ENCODE results near the gene PIEZO2.

PIEZO2 gene

DNA sequence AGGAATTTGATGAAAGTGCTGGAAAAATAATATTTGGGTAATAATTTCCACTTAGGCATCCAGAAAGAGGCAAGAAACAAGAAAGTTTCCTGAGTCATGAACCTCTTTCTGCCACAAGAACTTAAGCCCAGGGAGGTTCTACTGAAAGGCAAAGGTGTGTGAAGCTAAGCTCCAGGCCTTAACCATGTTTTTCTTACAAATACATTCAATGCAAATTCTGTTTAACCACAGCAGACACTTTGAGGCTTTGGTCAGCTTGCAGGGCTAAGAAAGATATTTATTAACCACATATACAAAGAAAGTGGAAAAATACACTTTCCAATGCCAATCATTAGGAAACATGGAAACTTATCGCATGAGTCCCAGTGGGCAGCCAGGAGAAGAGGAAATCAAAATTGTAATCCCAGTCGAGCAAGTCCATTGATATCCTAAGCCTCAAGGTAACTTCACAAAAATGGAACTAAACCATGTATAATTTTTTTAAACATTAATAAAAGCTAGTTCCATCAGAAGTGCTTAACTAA, 68.3 kb downstream of the PIEZO2 start:
- Histone ChIP-seq H3K4me1 (ENCODE audit: insufficient read depth, low read length) (no peaks in the 10 kb centered on the region), H3K9ac (ENCODE audit: low read length) (no peak overlapping the region), H3K4me3 (ENCODE audit: low read depth in 1 of 2, low read length in 2 of 2) (no peak overlapping the region)

DNA sequence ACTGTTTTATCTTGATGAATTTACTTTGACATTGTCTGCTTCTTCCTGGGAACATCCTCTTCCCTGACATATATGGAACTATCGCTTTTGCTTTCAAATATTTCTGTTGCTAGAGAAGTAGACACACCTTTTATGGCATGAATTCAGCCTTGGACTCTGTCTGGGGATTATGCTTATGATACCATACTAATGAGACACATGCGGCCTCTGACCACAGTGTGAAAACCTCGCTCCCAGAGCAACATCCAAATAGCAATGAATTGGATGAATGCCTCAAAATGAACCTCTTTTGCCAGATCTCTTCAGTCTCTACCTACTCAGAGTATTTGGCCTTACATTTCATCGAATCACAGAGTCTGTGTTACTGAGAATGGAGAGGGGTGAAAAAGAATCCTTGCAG, 70.9 kb downstream of the PIEZO2 start:
- no peaks in the 10 kb centered on the region for H3K27me3 ChIP-seq (ENCODE audit: control insufficient read depth in 1 of 2, insufficient read depth in 2 of 2, low read length in 2 of 2)
- H3K9ac ChIP-seq (ENCODE audit: low read length): no peak overlapping the region
- no peaks in the 10 kb centered on the region for H3K4me1 ChIP-seq (ENCODE audit: insufficient read depth, low read length)
- no peak overlapping the region for H3K4me3 ChIP-seq (ENCODE audit: low read depth in 1 of 2, low read length in 2 of 2)
- H3K9me3 ChIP-seq (ENCODE audit: low read length): no peaks in the 10 kb centered on the region
- H3K27ac ChIP-seq (ENCODE audit: low read depth, low read length): no peak overlapping the region
- no peaks in the 10 kb centered on the region for H3K36me3 ChIP-seq (ENCODE audit: insufficient read depth, low read length)

More for the DNA sequence above, 68.3 kb downstream of the PIEZO2 start:
- H3K27ac ChIP-seq (ENCODE audit: low read depth, low read length): no peak overlapping the region
- no peaks in the 10 kb centered on the region for H3K27me3 ChIP-seq (ENCODE audit: control insufficient read depth in 1 of 2, insufficient read depth in 2 of 2, low read length in 2 of 2)
- H3K9me3 ChIP-seq (ENCODE audit: low read length): no peaks in the 10 kb centered on the region
- no peaks in the 10 kb centered on the region for H3K36me3 ChIP-seq (ENCODE audit: insufficient read depth, low read length)

DNA sequence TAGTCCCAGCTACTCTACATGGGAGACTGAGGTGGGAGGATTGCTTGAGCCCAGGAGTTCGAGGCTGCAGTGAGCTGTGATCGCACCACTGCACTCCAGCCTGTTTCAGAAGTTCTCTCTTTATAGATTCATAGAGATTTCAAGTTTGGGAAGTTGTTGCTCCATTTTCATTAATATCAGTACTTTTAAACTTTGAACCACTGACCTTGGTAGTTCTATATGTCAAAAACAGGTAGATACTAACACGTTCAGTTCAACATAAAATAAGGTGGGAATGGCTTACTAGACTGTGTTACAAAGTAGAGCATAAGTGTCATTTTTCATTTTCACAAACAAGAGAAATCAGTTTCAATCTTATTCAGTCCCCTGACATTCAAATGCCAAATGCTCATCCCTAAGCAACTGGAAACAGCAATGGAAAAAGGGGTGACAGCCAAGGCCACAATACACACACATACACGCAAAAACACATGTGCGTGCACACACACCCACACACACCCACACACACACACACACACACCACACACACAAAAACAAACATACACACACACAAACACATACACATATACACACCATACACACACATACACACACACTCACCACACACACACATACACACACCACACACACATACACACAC, 71.7 kb downstream of the PIEZO2 start:
- no peak overlapping the region for H3K27ac ChIP-seq (ENCODE audit: low read depth, low read length)

DNA sequence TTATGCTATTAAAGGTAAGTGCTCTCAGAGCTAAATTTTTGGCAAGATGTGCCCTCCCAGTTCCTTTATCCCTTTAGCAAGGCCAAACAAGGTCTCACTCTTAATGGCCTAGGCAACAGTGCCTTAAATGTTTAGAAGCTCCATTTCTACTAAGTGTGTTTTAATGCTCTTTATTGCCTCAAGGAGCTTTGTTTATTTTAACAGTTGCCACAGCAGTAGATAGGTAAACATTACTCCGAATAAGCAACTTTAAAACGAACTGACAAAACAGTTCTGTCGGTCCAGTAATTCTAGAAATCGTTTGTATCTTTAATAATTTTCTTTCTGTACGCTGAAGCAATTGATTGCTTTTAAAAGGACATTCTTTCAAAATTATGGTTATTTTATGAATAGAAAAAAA, 74.5 kb downstream of the PIEZO2 start:
- H3K9me3 ChIP-seq (ENCODE audit: low read length): no peaks in the 10 kb centered on the region
- no peaks in the 10 kb centered on the region for H3K4me1 ChIP-seq (ENCODE audit: insufficient read depth, low read length)
- H3K27me3 ChIP-seq (ENCODE audit: control insufficient read depth in 1 of 2, insufficient read depth in 2 of 2, low read length in 2 of 2): no peaks in the 10 kb centered on the region
- no peak overlapping the region for H3K4me3 ChIP-seq (ENCODE audit: low read depth in 1 of 2, low read length in 2 of 2)
- no peak overlapping the region for H3K27ac ChIP-seq (ENCODE audit: low read depth, low read length)
- H3K9ac ChIP-seq (ENCODE audit: low read length): no peak overlapping the region
- no peaks in the 10 kb centered on the region for H3K36me3 ChIP-seq (ENCODE audit: insufficient read depth, low read length)

More for the DNA sequence above, 71.7 kb downstream of the PIEZO2 start:
- Histone ChIP-seq H3K4me3 (ENCODE audit: low read depth in 1 of 2, low read length in 2 of 2) (no peak overlapping the region), H3K9me3 (ENCODE audit: low read length) (no peaks in the 10 kb centered on the region), H3K9ac (ENCODE audit: low read length) (no peak overlapping the region), H3K27me3 (ENCODE audit: control insufficient read depth in 1 of 2, insufficient read depth in 2 of 2, low read length in 2 of 2) (no peaks in the 10 kb centered on the region), H3K4me1 (ENCODE audit: insufficient read depth, low read length) (no peaks in the 10 kb centered on the region), H3K36me3 (ENCODE audit: insufficient read depth, low read length) (no peaks in the 10 kb centered on the region)

DNA sequence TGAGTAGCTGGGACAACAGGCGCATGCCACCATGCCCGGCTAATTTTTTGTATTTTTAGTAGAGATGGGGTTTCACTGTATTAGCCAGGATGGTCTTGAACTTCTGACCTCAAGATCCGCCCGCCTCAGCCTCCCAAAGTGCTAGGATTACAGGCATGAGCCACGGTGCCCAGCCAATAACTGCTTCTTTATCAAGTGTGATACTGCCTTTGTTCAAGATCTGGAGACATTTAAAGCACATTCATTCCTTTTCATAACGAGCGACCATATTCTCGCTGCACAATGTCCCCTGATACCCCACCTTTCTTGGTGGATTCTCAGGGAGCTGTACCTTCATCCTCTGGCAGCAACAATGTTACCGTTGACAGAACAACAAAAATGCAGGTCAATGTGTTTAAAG, 75.4 kb downstream of the PIEZO2 start:
- no peak overlapping the region for H3K9ac ChIP-seq (ENCODE audit: low read length)
- H3K36me3 ChIP-seq (ENCODE audit: insufficient read depth, low read length): no peaks in the 10 kb centered on the region
- no peak overlapping the region for H3K4me3 ChIP-seq (ENCODE audit: low read depth in 1 of 2, low read length in 2 of 2)
- H3K9me3 ChIP-seq (ENCODE audit: low read length): no peaks in the 10 kb centered on the region
- H3K4me1 ChIP-seq (ENCODE audit: insufficient read depth, low read length): no peaks in the 10 kb centered on the region
- H3K27me3 ChIP-seq (ENCODE audit: control insufficient read depth in 1 of 2, insufficient read depth in 2 of 2, low read length in 2 of 2): no peaks in the 10 kb centered on the region
- no peak overlapping the region for H3K27ac ChIP-seq (ENCODE audit: low read depth, low read length)

DNA sequence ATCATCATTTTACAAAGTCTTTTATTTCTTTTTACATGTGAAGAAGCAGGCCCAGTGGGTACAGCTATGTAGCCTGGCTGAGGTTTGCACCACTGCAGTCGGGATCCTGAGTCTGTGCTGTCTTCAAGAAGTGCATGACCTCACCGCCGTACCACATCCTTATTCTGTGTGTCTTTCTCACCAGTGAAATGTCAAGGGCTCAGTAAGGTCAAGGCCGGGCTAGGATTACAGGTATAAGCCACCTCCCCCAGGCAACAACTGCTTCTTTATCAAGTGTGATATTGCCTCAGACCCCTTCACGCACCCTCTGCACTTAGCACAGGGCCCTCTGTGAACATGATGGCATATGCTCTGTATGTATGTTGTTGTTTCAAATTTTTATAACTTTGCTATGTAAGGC, 76.7 kb downstream of the PIEZO2 start:
- no peaks in the 10 kb centered on the region for H3K36me3 ChIP-seq (ENCODE audit: insufficient read depth, low read length)
- no peak overlapping the region for H3K4me3 ChIP-seq (ENCODE audit: low read depth in 1 of 2, low read length in 2 of 2)
- no peaks in the 10 kb centered on the region for H3K9me3 ChIP-seq (ENCODE audit: low read length)
- no peaks in the 10 kb centered on the region for H3K27me3 ChIP-seq (ENCODE audit: control insufficient read depth in 1 of 2, insufficient read depth in 2 of 2, low read length in 2 of 2)
- H3K9ac ChIP-seq (ENCODE audit: low read length): no peak overlapping the region
- no peak overlapping the region for H3K27ac ChIP-seq (ENCODE audit: low read depth, low read length)
- H3K4me1 ChIP-seq (ENCODE audit: insufficient read depth, low read length): no peaks in the 10 kb centered on the region

DNA sequence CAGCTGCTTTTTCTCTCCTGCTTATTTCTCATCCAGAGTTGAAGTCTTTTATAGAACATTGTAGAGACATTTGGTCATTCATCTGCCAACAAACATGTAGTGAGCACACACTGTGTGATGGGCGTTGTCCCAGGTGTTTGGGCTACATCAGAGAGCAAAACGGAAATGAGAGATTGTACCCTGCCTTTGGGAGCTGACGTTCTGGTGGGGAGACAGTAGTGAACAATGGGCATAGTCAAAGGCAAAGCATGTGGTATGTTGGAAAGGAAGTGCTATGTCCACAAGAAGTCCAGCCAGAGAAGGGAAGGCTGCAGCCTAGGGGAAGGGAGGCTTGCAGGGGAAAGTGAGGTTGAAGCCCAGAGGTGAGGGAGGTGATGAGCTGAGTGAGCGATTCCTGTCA, 78.1 kb downstream of the PIEZO2 start:
- Histone ChIP-seq H3K4me1 (ENCODE audit: insufficient read depth, low read length) (no peaks in the 10 kb centered on the region), H3K36me3 (ENCODE audit: insufficient read depth, low read length) (no peaks in the 10 kb centered on the region), H3K4me3 (ENCODE audit: low read depth in 1 of 2, low read length in 2 of 2) (no peak overlapping the region), H3K9ac (ENCODE audit: low read length) (no peak overlapping the region), H3K27me3 (ENCODE audit: control insufficient read depth in 1 of 2, insufficient read depth in 2 of 2, low read length in 2 of 2) (no peaks in the 10 kb centered on the region), H3K27ac (ENCODE audit: low read depth, low read length) (no peak overlapping the region), H3K9me3 (ENCODE audit: low read length) (no peaks in the 10 kb centered on the region)

DNA sequence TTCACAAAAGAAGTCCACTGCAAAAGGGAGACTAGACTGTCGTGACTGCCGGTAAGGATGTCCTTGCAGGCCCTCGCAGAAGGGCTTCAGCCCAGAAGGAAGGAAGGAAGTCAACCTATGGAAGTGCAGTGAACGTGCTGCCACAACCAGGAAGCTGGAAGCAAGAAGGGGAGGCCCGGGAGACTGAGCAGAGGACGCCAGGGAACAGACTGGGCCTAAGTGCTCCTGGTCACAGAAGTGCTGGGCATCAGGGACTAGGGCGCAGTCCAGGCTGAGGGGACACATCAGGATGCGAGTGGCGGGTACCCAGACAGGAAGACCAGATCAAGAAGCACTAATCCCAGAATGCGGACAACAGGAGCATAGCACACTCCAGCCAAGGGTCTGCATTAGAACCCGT, 78.8 kb downstream of the PIEZO2 start:
- Histone ChIP-seq H3K27ac (ENCODE audit: low read depth, low read length) (no peak overlapping the region), H3K9me3 (ENCODE audit: low read length) (no peaks in the 10 kb centered on the region), H3K36me3 (ENCODE audit: insufficient read depth, low read length) (no peaks in the 10 kb centered on the region), H3K9ac (ENCODE audit: low read length) (no peak overlapping the region), H3K4me1 (ENCODE audit: insufficient read depth, low read length) (no peaks in the 10 kb centered on the region), H3K4me3 (ENCODE audit: low read depth in 1 of 2, low read length in 2 of 2) (no peak overlapping the region), H3K27me3 (ENCODE audit: control insufficient read depth in 1 of 2, insufficient read depth in 2 of 2, low read length in 2 of 2) (no peaks in the 10 kb centered on the region)

DNA sequence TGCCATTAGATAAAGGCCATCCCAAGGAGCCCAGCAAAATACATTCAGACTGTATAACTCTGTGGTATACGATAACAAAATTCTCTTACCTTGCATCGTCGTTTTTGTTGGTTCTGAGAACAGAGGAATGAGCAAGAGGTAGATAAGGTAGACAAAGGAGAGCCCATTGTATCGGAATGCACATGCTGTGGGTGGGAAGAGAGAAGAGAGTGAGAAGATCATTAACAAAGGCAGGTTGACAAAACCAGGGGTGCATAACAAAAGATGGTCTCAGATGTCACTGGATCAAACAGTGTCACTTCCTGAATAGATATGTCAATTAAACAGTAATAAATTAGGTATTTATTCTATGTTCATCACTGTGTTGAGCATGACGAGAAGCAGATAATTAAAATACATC, 83.3 kb downstream of the PIEZO2 start:
- no peak overlapping the region for H3K27ac ChIP-seq (ENCODE audit: low read depth, low read length)
- no peaks in the 10 kb centered on the region for H3K27me3 ChIP-seq (ENCODE audit: control insufficient read depth in 1 of 2, insufficient read depth in 2 of 2, low read length in 2 of 2)
- no peaks in the 10 kb centered on the region for H3K9me3 ChIP-seq (ENCODE audit: low read length)
- no peaks in the 10 kb centered on the region for H3K36me3 ChIP-seq (ENCODE audit: insufficient read depth, low read length)
- no peak overlapping the region for H3K4me3 ChIP-seq (ENCODE audit: low read depth in 1 of 2, low read length in 2 of 2)
- no peaks in the 10 kb centered on the region for H3K4me1 ChIP-seq (ENCODE audit: insufficient read depth, low read length)
- no peak overlapping the region for H3K9ac ChIP-seq (ENCODE audit: low read length)

DNA sequence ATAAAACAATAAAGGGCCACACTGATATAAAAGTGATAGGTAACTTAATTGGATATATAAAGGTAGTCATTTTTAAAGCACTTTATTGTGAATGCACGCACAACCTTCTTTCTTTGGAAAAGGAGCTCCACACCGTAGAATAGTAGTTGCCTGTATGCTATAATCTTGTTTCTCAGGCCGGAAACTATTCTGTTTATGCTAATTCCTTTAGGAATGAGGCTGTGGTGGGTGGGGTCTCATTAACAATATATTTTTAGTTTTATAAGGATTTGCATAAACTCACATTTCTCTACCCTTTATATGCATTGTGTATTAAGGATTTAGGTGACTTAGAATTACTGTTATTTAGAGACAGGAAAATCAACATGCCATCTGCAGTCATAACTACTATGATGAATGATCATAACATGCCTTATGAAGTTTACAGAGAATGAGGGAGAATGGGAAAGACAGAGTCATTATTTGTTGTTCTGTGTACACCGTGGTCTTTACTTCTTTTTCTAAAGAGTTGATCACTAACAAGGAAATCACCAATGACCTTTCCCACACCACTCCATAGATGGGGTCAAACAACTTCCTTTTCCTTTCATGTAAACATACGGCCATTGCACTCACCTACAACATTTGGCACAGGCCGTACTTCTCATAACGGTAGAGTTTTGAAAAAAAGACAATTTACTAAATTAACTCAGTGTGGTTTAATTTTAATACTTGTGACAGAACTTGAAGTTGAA, 84.5 kb downstream of the PIEZO2 start:
- no peaks in the 10 kb centered on the region for H3K4me1 ChIP-seq (ENCODE audit: insufficient read depth, low read length)
- H3K4me3 ChIP-seq (ENCODE audit: low read depth in 1 of 2, low read length in 2 of 2): no peak overlapping the region
- no peaks in the 10 kb centered on the region for H3K27me3 ChIP-seq (ENCODE audit: control insufficient read depth in 1 of 2, insufficient read depth in 2 of 2, low read length in 2 of 2)
- no peak overlapping the region for H3K27ac ChIP-seq (ENCODE audit: low read depth, low read length)
- no peak overlapping the region for H3K9ac ChIP-seq (ENCODE audit: low read length)
- H3K36me3 ChIP-seq (ENCODE audit: insufficient read depth, low read length): no peaks in the 10 kb centered on the region
- no peaks in the 10 kb centered on the region for H3K9me3 ChIP-seq (ENCODE audit: low read length)

DNA sequence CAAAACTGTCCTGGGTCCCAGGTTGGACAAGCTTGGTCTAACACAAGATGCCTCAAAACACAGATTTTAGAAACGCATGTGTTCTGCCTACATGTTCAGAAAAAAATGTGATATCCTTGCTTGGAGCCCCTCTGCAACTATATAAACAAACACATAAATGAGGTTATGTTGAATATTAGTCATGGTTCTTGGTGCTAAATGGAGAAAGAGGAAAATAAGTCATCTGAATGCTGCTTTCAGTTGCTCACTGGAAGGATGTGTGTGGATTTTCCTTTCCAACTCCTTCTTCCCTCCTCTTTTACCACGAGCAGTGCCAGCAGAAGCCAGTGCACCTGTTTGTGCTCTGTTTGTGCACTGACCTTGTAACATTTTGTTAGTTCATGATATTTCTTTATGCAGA, 85.3 kb downstream of the PIEZO2 start:
- Histone ChIP-seq H3K9me3 (ENCODE audit: low read length) (no peaks in the 10 kb centered on the region), H3K4me1 (ENCODE audit: insufficient read depth, low read length) (no peaks in the 10 kb centered on the region), H3K27ac (ENCODE audit: low read depth, low read length) (no peak overlapping the region), H3K9ac (ENCODE audit: low read length) (no peak overlapping the region), H3K4me3 (ENCODE audit: low read depth in 1 of 2, low read length in 2 of 2) (no peak overlapping the region), H3K27me3 (ENCODE audit: control insufficient read depth in 1 of 2, insufficient read depth in 2 of 2, low read length in 2 of 2) (no peaks in the 10 kb centered on the region), H3K36me3 (ENCODE audit: insufficient read depth, low read length) (no peaks in the 10 kb centered on the region)

DNA sequence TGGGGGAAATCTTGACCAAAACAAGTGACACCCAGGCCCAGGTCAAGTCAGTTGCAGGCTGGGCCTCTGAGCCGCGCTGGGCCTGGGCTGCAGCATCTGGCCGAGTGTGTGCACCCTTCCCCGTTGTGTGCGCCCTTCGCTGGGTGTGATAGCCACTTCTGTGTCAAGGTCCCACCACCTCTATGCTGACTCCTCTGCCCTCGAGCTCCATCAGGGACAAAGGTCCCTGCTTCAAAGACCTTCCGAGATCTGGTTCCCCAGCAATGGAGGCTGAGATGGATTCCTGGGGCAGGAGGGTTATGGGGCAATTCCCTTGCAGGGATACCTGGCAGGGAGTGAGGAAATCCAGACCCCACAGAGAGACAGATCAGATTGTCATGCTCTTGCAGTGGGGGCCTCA, 93.6 kb downstream of the PIEZO2 start:
- Histone ChIP-seq H3K27ac (ENCODE audit: low read depth, low read length) (no peak overlapping the region), H3K4me3 (ENCODE audit: low read depth in 1 of 2, low read length in 2 of 2) (no peak overlapping the region), H3K36me3 (ENCODE audit: insufficient read depth, low read length) (no peaks in the 10 kb centered on the region), H3K9me3 (ENCODE audit: low read length) (no peaks in the 10 kb centered on the region), H3K9ac (ENCODE audit: low read length) (no peak overlapping the region), H3K27me3 (ENCODE audit: control insufficient read depth in 1 of 2, insufficient read depth in 2 of 2, low read length in 2 of 2) (no peaks in the 10 kb centered on the region), H3K4me1 (ENCODE audit: insufficient read depth, low read length) (no peaks in the 10 kb centered on the region)

Measured in muscle layer of colon (tissue), 2 donors.